Renal pelvis (tissue), 4 donors: ENCODE data around the gene PARD3. TPM values are rescaled to one million over a fixed set of nuclear protein-coding genes. Genes with fewer than 3 reads are reported as not detected.

Experiments
- DNase-seq: peaks from one replicate; pipeline ENCODE4 v3.0.0-alpha.2; 2013
- polyA plus RNA-seq, 3 donors: library from polyadenylated mRNA; unstranded; fragments of 120-200 nt; gene quantifications; one replicate each; pipeline ENCODE4 v1.2.1, GENCODE V29; 2013; ENCODE audit not compliant: insufficient read length in 3 of 3

The PARD3 gene
- polyA plus RNA-seq, 3 donors: 66.9 to 71.1 (median 71.1) TPM

DNA sequence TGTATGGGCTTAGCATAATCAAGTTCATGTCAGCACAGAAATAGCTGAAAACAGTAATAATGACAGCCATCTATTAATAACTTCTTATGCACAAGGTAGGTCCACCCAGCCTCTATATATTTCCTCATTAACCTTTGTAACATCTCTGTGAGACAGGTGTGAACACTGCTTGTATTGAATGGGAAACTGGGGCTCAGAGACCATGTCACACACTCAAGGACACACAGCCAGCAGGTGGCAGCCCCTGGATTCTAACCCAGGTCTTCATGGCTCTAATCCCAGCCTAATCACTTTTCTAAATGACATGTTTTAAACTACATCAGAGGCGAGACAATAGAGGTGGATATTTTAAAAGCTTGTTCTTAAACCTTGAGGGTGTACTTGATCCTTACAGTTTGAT, 591.4 kb downstream of the PARD3 start:
- DNase-seq: no peak

DNA sequence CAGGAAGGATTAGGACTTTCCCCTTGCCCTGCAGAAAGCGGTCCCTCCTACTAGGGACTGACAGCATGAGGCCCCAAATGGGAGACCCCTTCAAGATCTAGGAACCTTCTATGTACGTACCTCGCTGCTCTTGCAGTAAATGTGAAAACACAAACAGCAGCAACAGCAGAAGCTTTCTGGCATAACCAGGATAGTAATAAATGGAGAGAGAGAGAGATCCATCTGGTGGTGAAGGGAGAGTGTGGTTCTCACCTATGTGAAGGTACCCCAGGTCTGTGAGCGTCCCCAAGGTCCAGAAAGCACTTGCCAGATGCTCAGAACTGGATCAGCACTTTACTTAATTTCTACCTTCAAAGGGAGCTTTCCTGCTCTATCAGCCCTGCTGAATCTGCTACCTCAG, 592.7 kb downstream of the PARD3 start:
- no peak for DNase-seq

DNA sequence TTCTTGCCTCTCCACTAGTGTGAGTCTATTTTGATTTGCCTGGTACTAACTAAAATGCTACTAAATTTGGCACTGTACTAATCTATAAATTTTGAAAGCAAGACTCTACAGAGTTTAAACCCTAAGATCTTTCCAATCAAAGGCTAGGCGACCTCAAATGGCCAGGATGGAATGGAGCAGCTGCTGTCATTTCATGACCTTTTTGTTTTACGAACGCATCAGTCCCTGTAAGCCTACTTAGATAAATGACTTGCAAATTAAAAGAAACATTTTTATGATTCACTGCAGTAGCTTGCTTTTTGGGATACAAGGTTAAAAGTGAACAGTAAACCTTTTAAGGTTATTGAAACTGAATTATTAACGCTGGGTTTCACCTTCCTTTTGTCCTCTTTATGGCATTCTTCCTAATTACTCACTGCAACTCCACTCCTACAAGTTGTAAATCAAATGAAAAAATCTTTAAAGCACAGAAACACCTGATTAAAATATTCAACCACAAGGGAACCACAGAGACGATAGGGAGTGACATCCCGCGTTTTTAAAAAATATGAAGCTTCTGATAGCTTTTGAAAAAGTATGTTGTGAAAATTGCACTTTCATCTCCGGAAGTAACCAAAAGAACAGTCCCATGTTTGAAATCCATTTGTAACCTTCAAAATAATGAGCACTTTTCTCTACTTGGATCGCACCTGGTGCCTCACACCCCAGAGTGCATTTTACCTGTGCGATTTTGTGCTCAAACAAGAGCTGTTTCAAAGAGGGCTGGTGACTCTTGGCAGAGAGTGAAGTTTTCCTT, 595.1 kb downstream of the PARD3 start:
- DNase-seq: no peak

DNA sequence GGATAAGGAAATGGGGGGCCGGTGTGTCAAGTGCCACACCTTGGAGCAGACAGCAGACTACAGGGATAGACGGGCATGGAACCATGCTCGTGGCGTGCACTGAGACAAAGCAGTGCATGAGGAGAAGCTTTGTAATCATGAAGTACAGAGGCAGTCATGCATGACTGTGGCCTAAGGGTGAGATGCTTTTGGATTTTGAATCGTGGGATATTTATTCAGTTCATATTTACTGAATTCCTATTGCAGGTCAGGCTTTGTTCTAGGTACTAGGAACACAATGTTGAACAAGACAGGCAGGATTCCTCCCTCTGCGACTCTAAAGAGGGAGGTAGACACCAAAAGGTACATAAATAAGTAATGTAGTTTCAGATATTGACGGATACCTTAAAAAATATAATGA, 597.6 kb downstream of the PARD3 start:
- no peak for DNase-seq

DNA sequence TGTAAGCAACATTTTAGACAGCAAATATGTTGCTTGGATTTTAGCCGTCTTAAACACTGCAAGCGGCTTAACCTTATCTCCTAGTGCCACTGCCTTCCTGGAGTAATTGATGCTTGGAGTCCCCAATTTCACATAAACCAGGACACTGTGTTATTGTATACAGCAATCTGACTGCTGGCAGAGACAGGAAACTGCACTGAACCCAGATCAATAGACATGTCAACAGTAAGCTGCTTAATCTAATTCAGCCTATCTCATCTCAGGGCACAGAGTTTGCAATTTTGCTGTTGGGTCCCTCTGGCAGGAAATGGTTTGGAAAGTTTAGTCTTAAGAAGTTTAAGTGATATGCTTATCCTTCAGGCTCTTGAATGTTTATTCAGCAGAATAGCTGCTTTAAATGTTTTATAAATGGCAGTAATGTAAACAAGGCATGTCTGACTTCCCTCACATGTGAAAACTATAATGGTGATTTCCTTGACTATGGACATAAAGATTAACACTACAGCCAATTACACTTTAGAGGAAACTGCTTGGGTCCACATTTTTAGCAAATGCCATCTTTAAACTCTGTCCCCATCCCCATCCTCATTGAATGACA, 598.6 kb downstream of the PARD3 start:
- DNase-seq: no peak

- no peak for DNase-seq
Observed at GRCh38 chr10:34213805-34214197, 601.3 kb downstream of the PARD3 start.

DNA sequence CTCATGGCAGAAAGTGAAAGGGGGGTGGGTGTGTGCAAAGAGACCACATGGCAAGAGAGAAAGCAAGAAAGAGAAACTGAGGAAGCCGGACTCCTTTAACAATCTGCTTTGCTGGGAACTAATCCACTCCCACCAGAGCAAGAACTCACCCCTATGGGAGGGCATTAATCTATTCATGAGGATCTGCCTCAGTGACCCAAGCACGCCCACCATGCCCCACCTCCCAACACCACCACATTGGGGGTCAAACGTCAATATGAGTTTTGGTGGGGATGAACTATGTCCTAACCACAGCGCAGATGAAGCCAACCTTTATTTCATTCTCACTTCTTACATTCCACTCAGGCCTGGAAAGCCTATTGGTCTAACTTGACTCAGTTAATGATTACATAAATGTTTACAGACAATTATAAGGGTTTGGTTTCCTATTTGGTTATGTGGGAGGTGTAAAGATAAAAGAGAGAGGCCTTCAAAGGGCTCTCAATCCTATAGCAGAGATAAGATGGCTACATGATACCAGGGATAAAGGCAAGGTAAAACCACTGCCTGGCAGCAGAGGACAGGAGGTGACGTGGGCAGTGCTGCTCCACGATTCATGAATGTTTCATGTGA, 601.8 kb downstream of the PARD3 start:
- DNase-seq: no peak

- no peak for DNase-seq
Observed at GRCh38 chr10:34207343-34207742, 607.8 kb downstream of the PARD3 start.

GRCh38 chr10:34206935-34207268, 608.2 kb downstream of the PARD3 start:
- no peak for DNase-seq

- no peak for DNase-seq
Observed at GRCh38 chr10:34206078-34206934, 608.8 kb downstream of the PARD3 start.

DNA sequence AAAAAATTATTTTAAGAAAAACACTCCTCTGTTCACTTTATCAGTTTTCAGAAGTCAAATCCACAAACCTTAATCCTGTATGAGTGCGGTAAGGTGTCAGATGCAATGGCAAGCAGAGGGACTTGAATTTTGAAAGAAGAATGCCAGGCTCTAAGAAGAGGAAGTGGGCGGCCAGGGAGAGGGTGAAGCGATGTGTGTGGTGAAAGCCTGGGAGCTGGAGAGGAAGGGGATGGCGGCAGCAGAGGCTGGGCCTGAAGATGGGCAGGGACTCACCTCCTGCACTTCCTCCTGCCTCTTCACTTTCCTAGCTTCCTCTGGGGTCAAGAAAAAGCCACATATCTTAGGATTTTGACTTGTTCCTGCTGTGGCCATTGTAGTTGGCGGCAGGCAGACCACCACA, 609.6 kb downstream of the PARD3 start:
- DNase-seq: no peak

GRCh38 chr10:34203966-34204630, 611.0 kb downstream of the PARD3 start:
- no peak for DNase-seq

DNA sequence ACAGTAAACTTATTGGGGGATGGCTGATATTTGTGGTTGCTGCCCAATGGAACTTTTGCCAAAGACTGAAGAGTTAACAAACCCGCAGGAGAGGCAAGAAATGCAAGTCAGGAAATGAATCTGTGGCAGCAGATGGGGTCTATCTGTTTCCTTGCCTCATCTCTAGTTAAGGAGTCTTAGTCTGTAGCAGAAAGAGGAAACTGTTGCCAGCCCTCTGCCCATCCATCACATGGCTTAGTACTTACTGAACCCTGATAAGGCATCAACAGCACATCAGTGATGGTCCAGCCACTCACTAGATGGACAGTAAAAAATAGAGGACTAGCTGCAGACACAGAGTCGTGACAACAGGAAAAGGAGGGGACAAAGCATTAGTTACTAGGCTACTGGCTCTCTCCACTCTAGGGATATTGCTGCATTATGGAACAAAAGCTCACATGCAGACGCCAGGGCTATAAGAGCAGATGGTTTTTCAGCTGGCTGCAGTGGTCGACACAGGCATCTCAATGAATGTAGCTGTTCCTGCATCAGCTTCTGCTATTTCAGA, 614.7 kb downstream of the PARD3 start:
- no peak for DNase-seq

DNA sequence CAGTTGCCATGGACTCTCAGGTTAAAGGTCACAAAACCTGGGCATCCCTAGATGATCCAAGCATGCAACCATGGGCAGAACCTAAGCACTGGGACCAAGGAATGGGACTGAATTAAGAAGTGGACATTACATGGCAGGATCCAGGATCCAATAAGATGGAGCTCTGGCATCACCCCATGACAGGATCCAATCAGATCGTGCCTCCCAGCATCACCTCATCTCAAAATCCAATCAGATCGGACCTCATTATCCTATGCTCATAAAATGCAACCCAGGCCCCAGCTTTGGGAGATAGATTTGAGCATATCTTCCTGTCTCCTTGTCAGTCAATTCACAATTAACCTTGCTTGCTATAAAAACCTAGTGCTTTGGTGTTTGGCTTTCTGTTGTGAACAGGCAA, 616.1 kb downstream of the PARD3 start:
- DNase-seq: no peak

DNA sequence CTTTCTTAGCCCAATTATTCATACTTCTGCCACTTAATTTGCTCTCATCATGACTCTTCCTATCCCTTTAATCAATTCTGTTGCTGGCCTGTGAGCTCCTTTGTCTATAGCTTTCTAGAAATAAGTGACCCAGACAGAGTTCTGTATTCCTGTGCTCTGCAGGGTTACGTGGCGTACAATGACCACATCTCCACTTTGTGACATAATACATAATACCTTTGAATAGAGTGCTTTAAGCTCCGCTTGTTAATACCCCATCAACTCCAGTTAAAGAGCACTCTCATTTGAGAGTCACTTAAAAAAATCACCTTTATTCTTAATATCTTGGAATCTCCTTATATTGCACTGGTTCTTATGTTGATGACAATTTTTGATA, 619.0 kb downstream of the PARD3 start:
- DNase-seq: no peak

- DNase-seq: no peak
Observed at GRCh38 chr10:34195364-34196057, 619.6 kb downstream of the PARD3 start.

- DNase-seq: no peak
Observed at GRCh38 chr10:34193931-34194626, 621.0 kb downstream of the PARD3 start.

DNA sequence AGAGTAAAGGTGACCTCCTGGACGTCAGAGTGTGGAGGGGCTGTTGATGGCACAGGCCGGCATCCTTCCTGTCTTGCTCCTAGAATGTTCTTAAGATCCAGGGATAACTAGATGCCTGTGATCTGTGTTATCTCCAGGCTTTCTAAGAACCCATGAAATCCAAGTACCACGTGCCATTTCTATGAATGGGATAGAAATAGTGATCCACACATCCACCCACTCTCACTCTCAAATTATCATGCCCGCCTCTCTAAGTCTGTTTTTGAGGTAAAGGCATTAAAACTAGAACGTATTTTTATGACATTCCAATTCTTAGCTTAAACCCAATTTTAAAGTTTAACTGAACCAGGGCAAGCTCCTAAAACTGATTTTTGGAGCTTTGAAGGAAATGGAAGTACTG, 622.5 kb downstream of the PARD3 start:
- DNase-seq: no peak

- no peak for DNase-seq
Observed at GRCh38 chr10:34191406-34191805, 623.7 kb downstream of the PARD3 start.

DNA sequence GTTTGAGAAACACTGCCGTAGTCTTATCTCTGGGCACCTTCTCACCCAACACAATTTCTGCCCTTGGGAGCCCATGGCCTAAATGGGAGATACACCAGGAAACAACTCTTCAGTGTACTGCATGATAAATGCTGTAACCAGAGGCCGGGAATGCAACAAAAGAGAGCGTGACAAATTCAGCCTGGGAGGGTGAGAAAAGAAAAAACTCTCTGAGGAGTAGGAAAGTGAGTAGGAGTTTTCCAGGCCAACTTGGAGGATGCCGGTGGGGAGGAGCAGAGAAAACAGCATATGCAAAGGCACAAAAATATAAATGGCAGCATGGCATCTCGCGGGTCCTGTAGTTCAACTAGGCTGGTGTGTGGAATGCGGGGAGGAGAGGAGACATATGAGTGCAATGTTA, 624.5 kb downstream of the PARD3 start:
- no peak for DNase-seq
